MM.1S (cell line): ENCODE measurements around the gene SOX10.

Source experiments
- DNase-seq: peaks from one replicate; pipeline ENCODE4 v3.0.0-alpha.2; 2015
- H2AFZ ChIP-seq: fragments of 300-600 bp; sonication (generic); 2 replicates; pipeline ENCODE4 v1.6.0; 2016; ENCODE audit warnings: antibody characterized with exemption, low read length
- H3F3A ChIP-seq: fragments of 300-600 bp; sonication (generic); 2 replicates; pipeline ENCODE4 v1.6.1; 2016; ENCODE audit warnings: mild to moderate bottlenecking, antibody characterized with exemption, low read length, moderate library complexity, mixed read lengths; ENCODE audit not compliant: insufficient read depth
- H3K27ac ChIP-seq: fragments of 300-600 bp; sonication (generic); 2 replicates; pipeline ENCODE4 v1.5.1; 2016; ENCODE audit warnings: mild to moderate bottlenecking, low read length
- H3K27me3 ChIP-seq: fragments of 300-600 bp; sonication (generic); replicated peaks from 2 replicates; pipeline ENCODE4 v1.6.0; 2016; ENCODE audit warnings: low read length; ENCODE audit not compliant: insufficient read depth
- H3K36me3 ChIP-seq: fragments of 300-600 bp; sonication (generic); replicated peaks from 2 replicates; pipeline ENCODE4 v1.6.1; 2016; ENCODE audit warnings: mild to moderate bottlenecking, low read length, mixed read lengths; ENCODE audit not compliant: insufficient read depth
- H3K4me1 ChIP-seq: fragments of 300-600 bp; sonication (generic); 2 replicates; pipeline ENCODE4 v1.6.1; 2016; ENCODE audit warnings: low read length, mixed read lengths
- H3K4me2 ChIP-seq: fragments of 300-600 bp; sonication (generic); 2 replicates; pipeline ENCODE4 v1.6.0; 2016; ENCODE audit warnings: low read depth, low read length
- H3K4me3 ChIP-seq: fragments of 300-600 bp; sonication (generic); 2 replicates; pipeline ENCODE4 v1.5.1; 2016; ENCODE audit warnings: low read length, mixed read lengths
- H3K79me2 ChIP-seq: fragments of 300-600 bp; sonication (generic); 2 replicates; pipeline ENCODE4 v1.6.1; 2016; ENCODE audit warnings: mixed run types, low read length, mixed read lengths
- H3K9ac ChIP-seq: fragments of 300-600 bp; sonication (generic); 2 replicates; pipeline ENCODE4 v1.6.1; 2016; ENCODE audit warnings: low read length, mixed read lengths
- H3K9me2 ChIP-seq: fragments of 300-600 bp; sonication (generic); replicated peaks from 2 replicates; pipeline ENCODE4 v1.6.1; 2016; ENCODE audit warnings: mild to moderate bottlenecking, low read length, mixed read lengths; ENCODE audit not compliant: insufficient read depth
- H3K9me3 ChIP-seq: fragments of 300-600 bp; sonication (generic); replicated peaks from 2 replicates; pipeline ENCODE4 v1.6.1; 2016; ENCODE audit warnings: mild to moderate bottlenecking, low read length, mixed read lengths; ENCODE audit not compliant: insufficient read depth
- H4K20me1 ChIP-seq: fragments of 300-600 bp; sonication (generic); 2 replicates; pipeline ENCODE4 v1.6.1; 2016; ENCODE audit warnings: mild to moderate bottlenecking, low read length, moderate library complexity, mixed read lengths; ENCODE audit not compliant: insufficient read depth
- EZH2 ChIP-seq: fragments of 300-600 bp; sonication (generic); optimal IDR thresholded peaks from 2 replicates; pipeline ENCODE3; 2017; ENCODE audit warnings: low read depth, mild to moderate bottlenecking, antibody characterized with exemption, low read length, mixed read lengths
- EZH2phosphoT487 ChIP-seq: fragments of 300-600 bp; sonication (generic); IDR thresholded peaks from 2 replicates; pipeline ENCODE4 v1.6.1; 2018; ENCODE audit warnings: antibody characterized with exemption, low read length
- TF ChIP-seq, protein P1 (sequence below): fragments of 300-600 bp; sonication (generic); IDR thresholded peaks from 2 replicates; pipeline ENCODE4 v1.5.1; 2016; ENCODE audit warnings: antibody characterized with exemption, low read length, mixed read lengths

Gene SOX10

DNA sequence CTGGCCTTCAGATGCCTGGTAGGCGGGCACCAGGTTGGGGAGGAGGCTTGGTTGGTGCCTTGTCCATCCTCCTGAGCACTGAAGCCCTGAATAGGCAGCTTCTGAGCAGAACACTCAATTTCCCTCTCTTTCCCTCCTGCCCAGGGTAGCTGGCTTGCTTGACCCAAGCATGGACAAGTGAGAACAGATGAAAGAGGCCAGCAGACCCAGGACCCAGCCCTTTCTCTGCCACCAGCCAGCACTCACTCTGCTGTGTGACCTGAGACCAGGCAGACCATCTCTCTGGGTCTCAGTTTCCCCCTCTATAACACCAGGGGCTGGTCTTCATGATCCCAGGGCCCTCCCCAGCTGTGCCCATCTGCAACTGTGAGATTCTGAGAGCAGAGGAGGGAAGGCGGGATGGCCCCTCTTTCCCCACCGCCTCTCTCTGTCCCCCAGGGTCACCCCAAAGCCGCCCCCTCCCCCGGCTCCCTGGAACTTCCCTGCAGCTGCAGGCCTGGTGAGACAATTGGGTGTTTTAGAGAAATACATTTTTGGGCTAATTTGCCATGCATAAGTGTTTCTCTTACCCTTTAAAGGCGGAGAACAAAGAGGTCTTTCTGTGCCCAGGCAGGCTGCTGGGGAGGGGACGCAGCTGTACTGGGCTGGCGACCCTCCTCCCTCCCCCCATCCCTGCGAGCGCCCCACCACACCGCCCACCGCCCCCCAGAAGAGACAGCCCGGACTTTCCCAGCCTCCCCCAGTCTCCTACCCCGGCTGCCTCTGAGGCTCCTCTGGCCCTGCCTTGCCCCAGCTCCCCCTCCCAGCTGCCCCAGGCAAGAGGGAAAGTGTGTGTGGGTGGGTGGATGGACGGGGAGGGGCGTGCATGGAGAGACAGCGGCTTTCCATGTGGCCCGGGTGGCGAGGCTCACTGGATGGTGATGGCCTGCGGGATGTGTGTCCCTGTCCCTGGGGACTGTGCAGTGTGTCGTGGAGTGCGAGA is 42.1 kb upstream of the SOX10 start:
- H3K27ac ChIP-seq: no peak overlapping the region
- no peaks in the 10 kb centered on the region for H3K4me1 ChIP-seq
- no peaks in the 10 kb centered on the region for H3K79me2 ChIP-seq
- H3K4me2 ChIP-seq: no peak overlapping the region
- H3K36me3 ChIP-seq: no peaks in the 10 kb centered on the region
- H3K9me3 ChIP-seq: no peaks in the 10 kb centered on the region
- no peaks in the 10 kb centered on the region for H3F3A ChIP-seq
- no peaks in the 10 kb centered on the region for H3K9me2 ChIP-seq
- H3K9ac ChIP-seq: no peak overlapping the region
- no peak overlapping the region for H3K4me3 ChIP-seq
- H4K20me1 ChIP-seq: no peaks in the 10 kb centered on the region
- H3K27me3 ChIP-seq: no peaks in the 10 kb centered on the region
- no peak for DNase-seq
- no peak overlapping the region for H2AFZ ChIP-seq
- TF ChIP-seq EZH2phosphoT487 (no peak), EZH2 (no peak)
- TF ChIP-seq, protein P1, sequence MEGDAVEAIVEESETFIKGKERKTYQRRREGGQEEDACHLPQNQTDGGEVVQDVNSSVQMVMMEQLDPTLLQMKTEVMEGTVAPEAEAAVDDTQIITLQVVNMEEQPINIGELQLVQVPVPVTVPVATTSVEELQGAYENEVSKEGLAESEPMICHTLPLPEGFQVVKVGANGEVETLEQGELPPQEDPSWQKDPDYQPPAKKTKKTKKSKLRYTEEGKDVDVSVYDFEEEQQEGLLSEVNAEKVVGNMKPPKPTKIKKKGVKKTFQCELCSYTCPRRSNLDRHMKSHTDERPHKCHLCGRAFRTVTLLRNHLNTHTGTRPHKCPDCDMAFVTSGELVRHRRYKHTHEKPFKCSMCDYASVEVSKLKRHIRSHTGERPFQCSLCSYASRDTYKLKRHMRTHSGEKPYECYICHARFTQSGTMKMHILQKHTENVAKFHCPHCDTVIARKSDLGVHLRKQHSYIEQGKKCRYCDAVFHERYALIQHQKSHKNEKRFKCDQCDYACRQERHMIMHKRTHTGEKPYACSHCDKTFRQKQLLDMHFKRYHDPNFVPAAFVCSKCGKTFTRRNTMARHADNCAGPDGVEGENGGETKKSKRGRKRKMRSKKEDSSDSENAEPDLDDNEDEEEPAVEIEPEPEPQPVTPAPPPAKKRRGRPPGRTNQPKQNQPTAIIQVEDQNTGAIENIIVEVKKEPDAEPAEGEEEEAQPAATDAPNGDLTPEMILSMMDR: no peak

DNA sequence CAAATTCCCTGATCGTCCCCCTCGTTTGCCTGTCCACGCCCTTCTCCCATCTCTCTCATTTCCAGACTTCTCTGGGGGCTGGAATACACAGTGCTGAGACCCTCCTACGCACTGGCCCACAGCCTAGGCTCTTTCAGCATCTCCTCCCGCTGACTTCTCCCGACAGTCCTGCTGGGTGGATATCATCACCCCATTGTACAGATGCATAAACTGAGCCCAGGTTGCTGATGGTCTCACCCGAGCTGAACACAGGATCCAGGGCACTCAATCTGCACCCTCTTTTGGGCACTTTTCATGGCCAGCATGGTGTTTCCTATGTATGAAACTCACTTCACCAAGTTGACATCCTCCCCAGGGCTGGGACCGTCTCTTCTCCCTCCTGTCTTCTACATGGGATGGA is 41.2 kb upstream of the SOX10 start:
- H3K9me2 ChIP-seq: no peaks in the 10 kb centered on the region
- no peak overlapping the region for H3K9ac ChIP-seq
- no peak overlapping the region for H3K4me3 ChIP-seq
- H4K20me1 ChIP-seq: no peaks in the 10 kb centered on the region
- no peaks in the 10 kb centered on the region for H3K9me3 ChIP-seq
- H3K79me2 ChIP-seq: no peaks in the 10 kb centered on the region
- no peaks in the 10 kb centered on the region for H3K27me3 ChIP-seq
- DNase-seq: no peak
- H3F3A ChIP-seq: no peaks in the 10 kb centered on the region
- H3K4me1 ChIP-seq: no peaks in the 10 kb centered on the region
- H3K36me3 ChIP-seq: no peaks in the 10 kb centered on the region
- no peak overlapping the region for H2AFZ ChIP-seq
- no peak overlapping the region for H3K27ac ChIP-seq
- TF ChIP-seq, protein P1: no peak
- TF ChIP-seq EZH2phosphoT487 (no peak), EZH2 (no peak)
- H3K4me2 ChIP-seq: no peak overlapping the region

DNA sequence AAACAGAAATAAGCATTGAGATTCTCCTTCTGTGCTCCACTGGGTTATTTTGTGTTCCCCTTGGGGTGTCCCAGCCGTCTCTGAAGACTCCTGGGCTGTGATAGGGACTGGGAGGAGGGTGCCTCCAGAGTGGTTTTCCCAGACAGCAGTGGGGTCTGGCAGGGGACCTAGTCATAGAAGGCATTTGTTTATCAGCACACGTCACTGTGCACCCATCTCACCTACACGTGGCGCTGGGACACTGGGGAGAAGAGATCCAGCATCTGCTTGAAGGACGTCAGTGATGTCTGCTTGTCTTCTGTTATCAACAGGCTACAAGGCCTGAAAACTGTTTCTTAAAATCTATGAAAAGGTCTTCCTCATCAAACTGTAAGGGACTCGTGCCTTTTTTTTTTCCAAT is 38.7 kb upstream of the SOX10 start:
- Histone ChIP-seq H2AFZ (no peak overlapping the region), H3K9me3 (no peaks in the 10 kb centered on the region), H3K27me3 (no peaks in the 10 kb centered on the region), H3F3A (no peaks in the 10 kb centered on the region), H3K4me2 (no peak overlapping the region), H3K4me1 (no peaks in the 10 kb centered on the region), H3K4me3 (no peak overlapping the region), H3K27ac (no peak overlapping the region), H3K9me2 (no peaks in the 10 kb centered on the region), H3K9ac (no peak overlapping the region), H3K79me2 (no peaks in the 10 kb centered on the region), H3K36me3 (no peaks in the 10 kb centered on the region), H4K20me1 (no peaks in the 10 kb centered on the region)
- TF ChIP-seq EZH2 (no peak), EZH2phosphoT487 (no peak)
- TF ChIP-seq, protein P1: no peak
- no peak for DNase-seq
